Testis (tissue), 2 donors: Measurements from ENCODE around the gene PSME2.

Experiments used
- CTCF ChIP-seq, 3 experiments: fragments of 450-650 bp in 2 of 3; fragments of 200-600 bp in 1 of 3; sonication (generic) in 1 of 3; IDR thresholded peaks; one replicate each; pipeline ENCODE4 v1.5.1; 2016 to 2019; ENCODE audit warnings: antibody characterized with exemption in 3 of 3, mild to moderate bottlenecking in 2 of 3, moderate library complexity in 1 of 3
- POLR2A ChIP-seq: fragments of 450-650 bp; IDR thresholded peaks from one replicate; pipeline ENCODE4 v1.6.1; 2017; ENCODE audit warnings: antibody characterized with exemption, mild to moderate bottlenecking, moderate library complexity

DNA sequence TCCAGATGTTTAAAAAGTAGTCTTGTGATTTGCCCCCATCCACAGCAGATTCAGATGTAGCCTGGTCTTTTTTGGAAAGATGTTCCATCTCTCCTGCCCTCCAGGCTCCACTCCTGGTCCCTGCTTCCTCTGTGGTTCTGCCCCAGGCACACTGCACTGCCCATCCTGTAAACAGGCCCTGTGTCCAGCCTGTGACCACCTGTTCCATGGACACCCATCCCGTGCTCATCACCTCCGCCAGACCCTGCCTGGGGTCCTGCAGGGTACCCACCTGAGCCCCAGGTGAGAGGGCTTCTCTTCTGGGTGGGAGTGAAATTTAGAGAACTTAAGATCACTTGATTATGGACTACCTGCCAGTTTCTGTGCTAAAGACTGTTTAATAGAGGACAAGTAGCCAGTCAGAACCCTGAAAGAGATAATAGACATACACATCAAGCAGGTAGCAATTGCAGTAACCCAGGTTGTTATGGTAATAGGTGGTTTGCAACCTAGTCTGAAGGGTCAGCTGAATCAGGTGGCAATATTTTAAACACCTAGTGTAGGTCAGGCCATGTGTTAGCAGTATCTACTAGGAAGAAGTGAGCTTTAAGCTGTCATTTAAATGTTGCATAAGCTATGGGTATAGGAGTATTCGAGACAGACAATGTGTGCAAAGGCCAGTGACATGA, 3.0 kb upstream of the PSME2 start:
- TF ChIP-seq CTCF (IDR thresholded peaks at IDR 0.05) (no peak), POLR2A (no peak)
